Measurements from ENCODE around the gene GPR37L1.

The GPR37L1 gene

GRCh38 chr1:202146279-202146678 lies 23.6 kb downstream of the GPR37L1 start:
- no peak overlapping the region for H3K4me3 ChIP-seq (ENCODE audit: low read length in 2 of 2)
- H3K36me3 ChIP-seq (ENCODE audit: control insufficient read depth in 2 of 2, insufficient read depth in 2 of 2, low read length in 2 of 2): no peaks in the 10 kb centered on the region
- H3K4me1 ChIP-seq (ENCODE audit: control insufficient read depth, insufficient read depth, low read length): peaks cover 13% of the 10 kb centered on the region
- H3K9ac ChIP-seq (ENCODE audit: low read length in 2 of 2): no peak overlapping the region
- H3K27ac ChIP-seq (ENCODE audit: low read length): no peak overlapping the region
- no peaks in the 10 kb centered on the region for H3K9me3 ChIP-seq (ENCODE audit: control insufficient read depth in 2 of 2, low read length in 2 of 2)
- H3K27me3 ChIP-seq (ENCODE audit: control insufficient read depth in 1 of 2, insufficient read depth in 2 of 2, low read length in 2 of 2): no peaks in the 10 kb centered on the region

DNA sequence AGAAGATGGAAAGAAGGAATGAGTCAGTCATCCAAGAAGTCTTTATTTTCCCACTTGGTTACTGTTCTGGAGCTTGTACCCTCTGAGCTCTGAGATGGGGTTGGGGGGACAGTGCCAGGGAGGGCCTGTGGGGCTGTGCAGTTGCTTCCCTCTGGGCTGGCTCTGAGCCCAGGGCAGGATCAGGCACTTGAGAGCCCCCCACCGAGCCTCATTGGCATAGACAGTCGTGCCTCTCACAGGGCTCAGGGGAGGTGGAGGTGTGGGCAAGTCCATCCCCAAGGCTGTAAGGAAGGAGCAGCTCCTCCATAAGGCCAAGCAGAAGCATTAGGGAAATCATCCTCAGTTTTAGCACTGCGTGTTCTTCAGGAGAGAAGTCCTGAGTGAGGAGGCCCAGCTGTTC lies 24.3 kb downstream of the GPR37L1 start:
- no peak overlapping the region for H3K4me3 ChIP-seq (ENCODE audit: low read length in 2 of 2)
- H3K9me3 ChIP-seq (ENCODE audit: control insufficient read depth in 2 of 2, low read length in 2 of 2): no peaks in the 10 kb centered on the region
- no peak overlapping the region for H3K27ac ChIP-seq (ENCODE audit: low read length)
- H3K27me3 ChIP-seq (ENCODE audit: control insufficient read depth in 1 of 2, insufficient read depth in 2 of 2, low read length in 2 of 2): no peaks in the 10 kb centered on the region
- no peak overlapping the region for H3K9ac ChIP-seq (ENCODE audit: low read length in 2 of 2)
- no peaks in the 10 kb centered on the region for H3K36me3 ChIP-seq (ENCODE audit: control insufficient read depth in 2 of 2, insufficient read depth in 2 of 2, low read length in 2 of 2)
- peaks cover 13% of the 10 kb centered on the region for H3K4me1 ChIP-seq (ENCODE audit: control insufficient read depth, insufficient read depth, low read length)

GRCh38 chr1:202148391-202148790 lies 25.7 kb downstream of the GPR37L1 start:
- Histone ChIP-seq H3K36me3 (ENCODE audit: control insufficient read depth in 2 of 2, insufficient read depth in 2 of 2, low read length in 2 of 2) (no peaks in the 10 kb centered on the region), H3K27ac (ENCODE audit: low read length) (no peak overlapping the region), H3K4me1 (ENCODE audit: control insufficient read depth, insufficient read depth, low read length) (peaks cover 2% of the 10 kb centered on the region), H3K9ac (ENCODE audit: low read length in 2 of 2) (no peak overlapping the region), H3K9me3 (ENCODE audit: control insufficient read depth in 2 of 2, low read length in 2 of 2) (no peaks in the 10 kb centered on the region), H3K4me3 (ENCODE audit: low read length in 2 of 2) (no peak overlapping the region), H3K27me3 (ENCODE audit: control insufficient read depth in 1 of 2, insufficient read depth in 2 of 2, low read length in 2 of 2) (no peaks in the 10 kb centered on the region)

DNA sequence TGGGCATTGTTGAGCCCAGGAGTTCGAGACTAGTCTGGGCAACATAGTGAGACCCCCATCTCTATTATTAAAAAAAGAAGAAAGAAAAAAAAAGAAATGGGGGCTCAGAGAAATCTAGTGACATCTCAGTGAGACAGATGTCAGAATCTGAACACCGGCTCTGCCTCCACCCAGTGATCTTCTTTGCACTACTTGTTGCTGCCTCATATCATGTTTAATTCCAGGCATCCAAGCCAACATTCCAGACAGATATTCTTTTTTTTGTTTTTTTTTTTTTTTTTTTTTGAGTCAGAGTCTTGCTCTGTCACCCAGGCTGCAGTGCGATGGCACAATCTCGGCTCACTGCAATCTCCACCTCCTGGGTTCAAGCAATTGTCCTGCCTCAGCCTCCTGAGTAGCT lies 26.8 kb downstream of the GPR37L1 start:
- Histone ChIP-seq H3K9me3 (ENCODE audit: control insufficient read depth in 2 of 2, low read length in 2 of 2) (no peaks in the 10 kb centered on the region), H3K4me3 (ENCODE audit: low read length in 2 of 2) (no peak overlapping the region), H3K27me3 (ENCODE audit: control insufficient read depth in 1 of 2, insufficient read depth in 2 of 2, low read length in 2 of 2) (peaks cover 3 to 6% of the 10 kb centered on the region in 2 donors), H3K4me1 (ENCODE audit: control insufficient read depth, insufficient read depth, low read length) (no peaks in the 10 kb centered on the region), H3K36me3 (ENCODE audit: control insufficient read depth in 2 of 2, insufficient read depth in 2 of 2, low read length in 2 of 2) (no peaks in the 10 kb centered on the region), H3K27ac (ENCODE audit: low read length) (no peak overlapping the region), H3K9ac (ENCODE audit: low read length in 2 of 2) (no peak overlapping the region)

DNA sequence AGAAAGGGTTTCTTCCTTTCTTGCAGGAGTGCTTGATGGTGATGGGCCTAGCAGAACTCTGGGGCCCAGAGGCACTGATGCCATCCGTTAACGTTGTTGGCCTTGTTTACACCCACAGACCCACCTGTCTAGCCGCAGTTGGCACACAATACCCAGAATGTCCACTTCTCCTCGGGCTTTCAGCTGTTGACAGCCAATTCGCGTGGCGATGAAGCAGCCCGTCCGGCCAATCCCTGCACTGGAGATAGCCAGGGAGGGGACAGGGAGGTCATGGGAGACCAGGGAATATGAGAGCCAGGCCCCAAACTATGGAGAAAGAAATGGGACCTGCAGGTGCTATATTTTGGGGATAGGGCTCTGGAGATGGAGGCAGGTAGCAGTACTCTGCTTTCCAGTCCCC lies 27.5 kb downstream of the GPR37L1 start:
- H3K9ac ChIP-seq (ENCODE audit: low read length in 2 of 2): no peak overlapping the region
- H3K36me3 ChIP-seq (ENCODE audit: control insufficient read depth in 2 of 2, insufficient read depth in 2 of 2, low read length in 2 of 2): no peaks in the 10 kb centered on the region
- H3K27ac ChIP-seq (ENCODE audit: low read length): no peak overlapping the region
- no peaks in the 10 kb centered on the region for H3K9me3 ChIP-seq (ENCODE audit: control insufficient read depth in 2 of 2, low read length in 2 of 2)
- H3K4me3 ChIP-seq (ENCODE audit: low read length in 2 of 2): no peak overlapping the region
- H3K27me3 ChIP-seq (ENCODE audit: control insufficient read depth in 1 of 2, insufficient read depth in 2 of 2, low read length in 2 of 2): peaks cover 6 to 8% of the 10 kb centered on the region in 2 donors
- no peaks in the 10 kb centered on the region for H3K4me1 ChIP-seq (ENCODE audit: control insufficient read depth, insufficient read depth, low read length)

DNA sequence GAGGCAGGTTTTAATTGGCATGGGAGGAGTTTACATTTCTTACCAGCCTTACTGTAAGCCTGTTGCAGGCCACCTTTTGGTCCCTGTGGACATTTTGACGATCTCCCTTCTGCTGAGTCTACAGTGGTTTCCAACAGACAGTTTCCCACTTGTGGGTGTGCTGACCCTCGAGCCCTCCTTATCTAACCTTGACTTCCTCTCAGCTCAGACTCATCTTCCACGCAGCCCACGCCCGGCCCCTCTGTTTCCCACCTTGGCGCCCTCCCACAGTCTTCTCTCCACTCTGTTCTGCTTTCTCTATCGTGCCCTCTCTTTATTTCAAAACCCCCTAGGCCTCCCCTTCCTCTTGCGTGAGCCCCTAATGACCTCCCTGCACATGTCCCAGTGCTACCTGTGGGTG lies 27.9 kb downstream of the GPR37L1 start:
- no peak overlapping the region for H3K9ac ChIP-seq (ENCODE audit: low read length in 2 of 2)
- H3K27me3 ChIP-seq (ENCODE audit: control insufficient read depth in 1 of 2, insufficient read depth in 2 of 2, low read length in 2 of 2): peaks cover 6 to 8% of the 10 kb centered on the region in 2 donors
- H3K4me3 ChIP-seq (ENCODE audit: low read length in 2 of 2): no peak overlapping the region
- H3K36me3 ChIP-seq (ENCODE audit: control insufficient read depth in 2 of 2, insufficient read depth in 2 of 2, low read length in 2 of 2): no peaks in the 10 kb centered on the region
- H3K9me3 ChIP-seq (ENCODE audit: control insufficient read depth in 2 of 2, low read length in 2 of 2): no peaks in the 10 kb centered on the region
- H3K4me1 ChIP-seq (ENCODE audit: control insufficient read depth, insufficient read depth, low read length): no peaks in the 10 kb centered on the region
- no peak overlapping the region for H3K27ac ChIP-seq (ENCODE audit: low read length)

DNA sequence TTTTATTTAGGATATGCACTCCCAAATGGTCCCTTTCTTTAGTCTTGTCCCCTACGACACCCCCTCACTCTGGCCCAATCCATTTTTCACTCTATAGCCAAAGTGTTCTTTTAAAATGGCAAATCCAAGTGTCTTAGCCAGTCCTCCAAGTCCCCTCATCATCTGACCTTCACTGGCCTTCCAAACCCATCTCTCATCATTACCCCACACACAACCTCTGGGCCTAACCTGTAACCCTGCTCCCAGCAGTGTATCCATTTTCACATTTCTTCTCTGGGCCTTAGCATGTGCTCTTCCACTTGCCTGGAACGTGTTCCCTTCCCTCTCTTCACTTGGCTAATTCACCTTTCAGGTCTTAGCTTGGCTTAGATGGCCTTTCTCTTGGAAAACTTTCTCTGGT lies 28.3 kb downstream of the GPR37L1 start:
- H3K36me3 ChIP-seq (ENCODE audit: control insufficient read depth in 2 of 2, insufficient read depth in 2 of 2, low read length in 2 of 2): no peaks in the 10 kb centered on the region
- peaks cover 6 to 8% of the 10 kb centered on the region in 2 donors for H3K27me3 ChIP-seq (ENCODE audit: control insufficient read depth in 1 of 2, insufficient read depth in 2 of 2, low read length in 2 of 2)
- no peak overlapping the region for H3K9ac ChIP-seq (ENCODE audit: low read length in 2 of 2)
- no peaks in the 10 kb centered on the region for H3K4me1 ChIP-seq (ENCODE audit: control insufficient read depth, insufficient read depth, low read length)
- no peak overlapping the region for H3K27ac ChIP-seq (ENCODE audit: low read length)
- H3K4me3 ChIP-seq (ENCODE audit: low read length in 2 of 2): no peak overlapping the region
- no peaks in the 10 kb centered on the region for H3K9me3 ChIP-seq (ENCODE audit: control insufficient read depth in 2 of 2, low read length in 2 of 2)

- H3K4me3 ChIP-seq (ENCODE audit: low read length in 2 of 2): no peak overlapping the region
- H3K36me3 ChIP-seq (ENCODE audit: control insufficient read depth in 2 of 2, insufficient read depth in 2 of 2, low read length in 2 of 2): no peaks in the 10 kb centered on the region
- H3K9me3 ChIP-seq (ENCODE audit: control insufficient read depth in 2 of 2, low read length in 2 of 2): no peaks in the 10 kb centered on the region
- no peaks in the 10 kb centered on the region for H3K4me1 ChIP-seq (ENCODE audit: control insufficient read depth, insufficient read depth, low read length)
- H3K9ac ChIP-seq (ENCODE audit: low read length in 2 of 2): no peak overlapping the region
- peaks cover 6 to 8% of the 10 kb centered on the region in 2 donors for H3K27me3 ChIP-seq (ENCODE audit: control insufficient read depth in 1 of 2, insufficient read depth in 2 of 2, low read length in 2 of 2)
- H3K27ac ChIP-seq (ENCODE audit: low read length): no peak overlapping the region
Observed at GRCh38 chr1:202152399-202152798, 29.7 kb downstream of the GPR37L1 start.

DNA sequence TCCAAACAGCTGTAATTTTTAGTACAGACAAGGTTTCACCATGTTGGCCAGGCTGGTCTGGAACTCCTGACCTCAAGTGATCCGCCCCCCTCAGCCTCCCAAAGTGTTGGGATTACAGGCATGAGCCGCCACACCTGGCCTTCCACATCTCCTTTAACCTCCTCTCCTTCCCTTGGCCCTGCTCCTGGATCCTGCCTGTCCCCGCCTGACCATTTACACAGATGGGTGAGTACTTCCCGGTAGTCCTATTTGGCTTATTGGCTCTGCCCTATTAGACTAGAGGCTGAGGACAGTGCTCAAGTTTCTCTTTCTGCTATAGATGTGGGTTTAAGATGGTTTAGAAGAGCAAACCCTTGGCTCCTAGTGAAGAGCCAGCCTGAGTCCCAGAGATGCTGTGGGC lies 30.6 kb downstream of the GPR37L1 start:
- H3K36me3 ChIP-seq (ENCODE audit: control insufficient read depth in 2 of 2, insufficient read depth in 2 of 2, low read length in 2 of 2): no peaks in the 10 kb centered on the region
- H3K9ac ChIP-seq (ENCODE audit: low read length in 2 of 2): no peak overlapping the region
- no peaks in the 10 kb centered on the region for H3K9me3 ChIP-seq (ENCODE audit: control insufficient read depth in 2 of 2, low read length in 2 of 2)
- peaks cover 6 to 8% of the 10 kb centered on the region in 2 donors for H3K27me3 ChIP-seq (ENCODE audit: control insufficient read depth in 1 of 2, insufficient read depth in 2 of 2, low read length in 2 of 2)
- H3K27ac ChIP-seq (ENCODE audit: low read length): no peak overlapping the region
- no peaks in the 10 kb centered on the region for H3K4me1 ChIP-seq (ENCODE audit: control insufficient read depth, insufficient read depth, low read length)
- no peak overlapping the region for H3K4me3 ChIP-seq (ENCODE audit: low read length in 2 of 2)

- no peaks in the 10 kb centered on the region for H3K36me3 ChIP-seq (ENCODE audit: control insufficient read depth in 2 of 2, insufficient read depth in 2 of 2, low read length in 2 of 2)
- no peak overlapping the region for H3K4me3 ChIP-seq (ENCODE audit: low read length in 2 of 2)
- H3K9me3 ChIP-seq (ENCODE audit: control insufficient read depth in 2 of 2, low read length in 2 of 2): no peaks in the 10 kb centered on the region
- no peak overlapping the region for H3K27ac ChIP-seq (ENCODE audit: low read length)
- no peaks in the 10 kb centered on the region for H3K4me1 ChIP-seq (ENCODE audit: control insufficient read depth, insufficient read depth, low read length)
- peaks cover 6 to 8% of the 10 kb centered on the region in 2 donors for H3K27me3 ChIP-seq (ENCODE audit: control insufficient read depth in 1 of 2, insufficient read depth in 2 of 2, low read length in 2 of 2)
- no peak overlapping the region for H3K9ac ChIP-seq (ENCODE audit: low read length in 2 of 2)
Observed at GRCh38 chr1:202154148-202154765, 31.5 kb downstream of the GPR37L1 start.

- Histone ChIP-seq H3K9me3 (ENCODE audit: control insufficient read depth in 2 of 2, low read length in 2 of 2) (no peaks in the 10 kb centered on the region), H3K9ac (ENCODE audit: low read length in 2 of 2) (no peak overlapping the region), H3K36me3 (ENCODE audit: control insufficient read depth in 2 of 2, insufficient read depth in 2 of 2, low read length in 2 of 2) (no peaks in the 10 kb centered on the region), H3K27me3 (ENCODE audit: control insufficient read depth in 1 of 2, insufficient read depth in 2 of 2, low read length in 2 of 2) (peaks cover 6 to 8% of the 10 kb centered on the region in 2 donors), H3K4me3 (ENCODE audit: low read length in 2 of 2) (no peak overlapping the region), H3K27ac (ENCODE audit: low read length) (no peak overlapping the region), H3K4me1 (ENCODE audit: control insufficient read depth, insufficient read depth, low read length) (no peaks in the 10 kb centered on the region)
Observed at GRCh38 chr1:202154766-202155477, 32.2 kb downstream of the GPR37L1 start.
